ENCODE results near the gene STYXL2.

STYXL2 gene

GRCh38 chr1:167111868-167112709 lies 18.2 kb downstream of the STYXL2 start:
- Histone ChIP-seq H4K8ac (ENCODE audit: low read depth, low read length) (no peak overlapping the region), H3K56ac (ENCODE audit: low read length) (no peak overlapping the region), H2BK15ac (replicated peaks; ENCODE audit: low read depth) (no peak overlapping the region), H3K9ac (ENCODE audit: low read length) (no peak overlapping the region), H3K36me3 (ENCODE audit: control insufficient read depth, insufficient read depth, low read length) (no peaks in the 10 kb centered on the region), H3K27me3 (ENCODE audit: insufficient read depth, low read length, poor library complexity) (no peaks in the 10 kb centered on the region), H2BK5ac (ENCODE audit: low read length) (no peak overlapping the region), H3K23ac (ENCODE audit: low read length) (no peak overlapping the region), H3K4me2 (ENCODE audit: low read length) (no peak overlapping the region), H3K27ac (ENCODE audit: low read depth, low read length) (no peak overlapping the region), H2AK5ac (ENCODE audit: low read length) (no peak overlapping the region), H3K4me1 (ENCODE audit: control insufficient read depth, low read depth, low read length) (no peaks in the 10 kb centered on the region), H4K5ac (ENCODE audit: low read length) (no peak overlapping the region), H2BK120ac (ENCODE audit: low read depth, low read length) (no peak overlapping the region), H3K79me2 (ENCODE audit: control insufficient read depth, insufficient read depth, low read length) (no peaks in the 10 kb centered on the region), H3K4ac (ENCODE audit: low read depth, low read length) (no peak overlapping the region), H3K18ac (ENCODE audit: low read length) (no peak overlapping the region), H3K4me3 (ENCODE audit: low read length) (no peak overlapping the region), H3K79me1 (ENCODE audit: low read length) (no peaks in the 10 kb centered on the region)
- WGBS (ENCODE audit: extremely low coverage, insufficient coverage, low lambda C conversion rate): no CpG with 5 or more reads among the region's 4 CpGs
- no peak for DNase-seq

GRCh38 chr1:167114725-167115124 lies 20.9 kb downstream of the STYXL2 start:
- H4K8ac ChIP-seq (ENCODE audit: low read depth, low read length): no peak overlapping the region
- H4K5ac ChIP-seq (ENCODE audit: low read length): no peak overlapping the region
- no peak overlapping the region for H3K27ac ChIP-seq (ENCODE audit: low read depth, low read length)
- H3K79me2 ChIP-seq (ENCODE audit: control insufficient read depth, insufficient read depth, low read length): no peaks in the 10 kb centered on the region
- peaks cover 7% of the 10 kb centered on the region for H3K4me1 ChIP-seq (ENCODE audit: control insufficient read depth, low read depth, low read length)
- no peaks in the 10 kb centered on the region for H3K27me3 ChIP-seq (ENCODE audit: insufficient read depth, low read length, poor library complexity)
- no peak overlapping the region for H3K9ac ChIP-seq (ENCODE audit: low read length)
- H2AK5ac ChIP-seq (ENCODE audit: low read length): no peak overlapping the region
- no peaks in the 10 kb centered on the region for H3K36me3 ChIP-seq (ENCODE audit: control insufficient read depth, insufficient read depth, low read length)
- DNase-seq: no peak
- H2BK120ac ChIP-seq (ENCODE audit: low read depth, low read length): no peak overlapping the region
- no peak overlapping the region for H2BK15ac ChIP-seq (replicated peaks; ENCODE audit: low read depth)
- H3K4me2 ChIP-seq (ENCODE audit: low read length): no peak overlapping the region
- no peak overlapping the region for H3K4me3 ChIP-seq (ENCODE audit: low read length)
- no peak overlapping the region for H3K4ac ChIP-seq (ENCODE audit: low read depth, low read length)
- no peak overlapping the region for H3K23ac ChIP-seq (ENCODE audit: low read length)
- no peak overlapping the region for H3K56ac ChIP-seq (ENCODE audit: low read length)
- no peak overlapping the region for H3K18ac ChIP-seq (ENCODE audit: low read length)
- no peaks in the 10 kb centered on the region for H3K79me1 ChIP-seq (ENCODE audit: low read length)
- H2BK5ac ChIP-seq (ENCODE audit: low read length): no peak overlapping the region

GRCh38 chr1:167115655-167116054 lies 21.8 kb downstream of the STYXL2 start:
- Histone ChIP-seq H3K36me3 (ENCODE audit: control insufficient read depth, insufficient read depth, low read length) (no peaks in the 10 kb centered on the region), H3K79me1 (ENCODE audit: low read length) (no peaks in the 10 kb centered on the region), H3K79me2 (ENCODE audit: control insufficient read depth, insufficient read depth, low read length) (no peaks in the 10 kb centered on the region), H2BK15ac (replicated peaks; ENCODE audit: low read depth) (no peak overlapping the region), H3K4me1 (ENCODE audit: control insufficient read depth, low read depth, low read length) (peaks cover 12% of the 10 kb centered on the region), H2AK5ac (ENCODE audit: low read length) (no peak overlapping the region), H3K27ac (ENCODE audit: low read depth, low read length) (no peak overlapping the region), H3K9ac (ENCODE audit: low read length) (no peak overlapping the region), H2BK120ac (ENCODE audit: low read depth, low read length) (no peak overlapping the region), H3K18ac (ENCODE audit: low read length) (no peak overlapping the region), H3K56ac (ENCODE audit: low read length) (no peak overlapping the region), H3K4ac (ENCODE audit: low read depth, low read length) (no peak overlapping the region), H3K4me3 (ENCODE audit: low read length) (no peak overlapping the region), H4K5ac (ENCODE audit: low read length) (no peak overlapping the region), H3K27me3 (ENCODE audit: insufficient read depth, low read length, poor library complexity) (no peaks in the 10 kb centered on the region), H3K23ac (ENCODE audit: low read length) (no peak overlapping the region), H4K8ac (ENCODE audit: low read depth, low read length) (no peak overlapping the region), H3K4me2 (ENCODE audit: low read length) (no peak overlapping the region), H2BK5ac (ENCODE audit: low read length) (no peak overlapping the region)
- no CpG with 5 or more reads among the region's 5 CpGs for WGBS (ENCODE audit: extremely low coverage, insufficient coverage, low lambda C conversion rate)
- no peak for DNase-seq

GRCh38 chr1:167116174-167116573 lies 22.3 kb downstream of the STYXL2 start:
- Histone ChIP-seq H2BK15ac (replicated peaks; ENCODE audit: low read depth) (no peak overlapping the region), H3K27me3 (ENCODE audit: insufficient read depth, low read length, poor library complexity) (no peaks in the 10 kb centered on the region), H3K36me3 (ENCODE audit: control insufficient read depth, insufficient read depth, low read length) (no peaks in the 10 kb centered on the region), H2BK120ac (ENCODE audit: low read depth, low read length) (no peak overlapping the region), H3K23ac (ENCODE audit: low read length) (no peak overlapping the region), H3K56ac (ENCODE audit: low read length) (no peak overlapping the region), H2BK5ac (ENCODE audit: low read length) (no peak overlapping the region), H3K9ac (ENCODE audit: low read length) (no peak overlapping the region), H4K8ac (ENCODE audit: low read depth, low read length) (no peak overlapping the region), H4K5ac (ENCODE audit: low read length) (no peak overlapping the region), H3K79me2 (ENCODE audit: control insufficient read depth, insufficient read depth, low read length) (no peaks in the 10 kb centered on the region), H3K4me3 (ENCODE audit: low read length) (no peak overlapping the region), H3K4me1 (ENCODE audit: control insufficient read depth, low read depth, low read length) (peaks cover 12% of the 10 kb centered on the region), H3K79me1 (ENCODE audit: low read length) (no peaks in the 10 kb centered on the region), H3K18ac (ENCODE audit: low read length) (no peak overlapping the region), H2AK5ac (ENCODE audit: low read length) (no peak overlapping the region), H3K4ac (ENCODE audit: low read depth, low read length) (no peak overlapping the region), H3K27ac (ENCODE audit: low read depth, low read length) (no peak overlapping the region), H3K4me2 (ENCODE audit: low read length) (no peak overlapping the region)
- DNase-seq: no peak
- no CpG with 5 or more reads among the region's 1 CpG for WGBS (ENCODE audit: extremely low coverage, insufficient coverage, low lambda C conversion rate)

GRCh38 chr1:167117225-167117624 lies 23.4 kb downstream of the STYXL2 start:
- no peak overlapping the region for H2BK5ac ChIP-seq (ENCODE audit: low read length)
- no peak overlapping the region for H4K5ac ChIP-seq (ENCODE audit: low read length)
- H3K23ac ChIP-seq (ENCODE audit: low read length): no peak overlapping the region
- H3K4me1 ChIP-seq (ENCODE audit: control insufficient read depth, low read depth, low read length): peaks cover 15% of the 10 kb centered on the region
- no peak overlapping the region for H3K9ac ChIP-seq (ENCODE audit: low read length)
- H3K4me3 ChIP-seq (ENCODE audit: low read length): no peak overlapping the region
- H3K79me1 ChIP-seq (ENCODE audit: low read length): no peaks in the 10 kb centered on the region
- no peak overlapping the region for H3K27ac ChIP-seq (ENCODE audit: low read depth, low read length)
- no peak overlapping the region for H3K4ac ChIP-seq (ENCODE audit: low read depth, low read length)
- no peak overlapping the region for H4K8ac ChIP-seq (ENCODE audit: low read depth, low read length)
- H3K79me2 ChIP-seq (ENCODE audit: control insufficient read depth, insufficient read depth, low read length): no peaks in the 10 kb centered on the region
- no peak overlapping the region for H3K18ac ChIP-seq (ENCODE audit: low read length)
- no peak overlapping the region for H3K4me2 ChIP-seq (ENCODE audit: low read length)
- H3K56ac ChIP-seq (ENCODE audit: low read length): no peak overlapping the region
- DNase-seq: no peak
- no peak overlapping the region for H2BK15ac ChIP-seq (replicated peaks; ENCODE audit: low read depth)
- no peaks in the 10 kb centered on the region for H3K36me3 ChIP-seq (ENCODE audit: control insufficient read depth, insufficient read depth, low read length)
- H3K27me3 ChIP-seq (ENCODE audit: insufficient read depth, low read length, poor library complexity): no peaks in the 10 kb centered on the region
- no CpG with 5 or more reads among the region's 9 CpGs for WGBS (ENCODE audit: extremely low coverage, insufficient coverage, low lambda C conversion rate)
- no peak overlapping the region for H2AK5ac ChIP-seq (ENCODE audit: low read length)
- no peak overlapping the region for H2BK120ac ChIP-seq (ENCODE audit: low read depth, low read length)

GRCh38 chr1:167118188-167118587 lies 24.3 kb downstream of the STYXL2 start:
- H3K4me2 ChIP-seq (ENCODE audit: low read length): no peak overlapping the region
- H4K8ac ChIP-seq (ENCODE audit: low read depth, low read length): no peak overlapping the region
- H2BK15ac ChIP-seq (replicated peaks; ENCODE audit: low read depth): no peak overlapping the region
- H3K4me1 ChIP-seq (ENCODE audit: control insufficient read depth, low read depth, low read length): peaks cover 15% of the 10 kb centered on the region
- DNase-seq: no peak
- no peak overlapping the region for H3K23ac ChIP-seq (ENCODE audit: low read length)
- no peaks in the 10 kb centered on the region for H3K79me2 ChIP-seq (ENCODE audit: control insufficient read depth, insufficient read depth, low read length)
- no peak overlapping the region for H3K18ac ChIP-seq (ENCODE audit: low read length)
- no CpG with 5 or more reads among the region's 5 CpGs for WGBS (ENCODE audit: extremely low coverage, insufficient coverage, low lambda C conversion rate)
- H3K79me1 ChIP-seq (ENCODE audit: low read length): no peaks in the 10 kb centered on the region
- H4K5ac ChIP-seq (ENCODE audit: low read length): no peak overlapping the region
- H3K27ac ChIP-seq (ENCODE audit: low read depth, low read length): no peak overlapping the region
- no peaks in the 10 kb centered on the region for H3K27me3 ChIP-seq (ENCODE audit: insufficient read depth, low read length, poor library complexity)
- no peak overlapping the region for H3K56ac ChIP-seq (ENCODE audit: low read length)
- no peak overlapping the region for H2BK5ac ChIP-seq (ENCODE audit: low read length)
- H3K36me3 ChIP-seq (ENCODE audit: control insufficient read depth, insufficient read depth, low read length): no peaks in the 10 kb centered on the region
- H2BK120ac ChIP-seq (ENCODE audit: low read depth, low read length): no peak overlapping the region
- H3K9ac ChIP-seq (ENCODE audit: low read length): no peak overlapping the region
- H3K4me3 ChIP-seq (ENCODE audit: low read length): no peak overlapping the region
- H2AK5ac ChIP-seq (ENCODE audit: low read length): no peak overlapping the region
- H3K4ac ChIP-seq (ENCODE audit: low read depth, low read length): no peak overlapping the region

Measured in mesendoderm (in vitro differentiated cells).